GM20000 (cell line): ENCODE measurements around the gene FXYD6.

Experiments used
- DNase-seq: peaks from one replicate; pipeline ENCODE4 v3.0.0; 2012; ENCODE audit warnings: low spot score
- TF ChIP-seq, protein P1 (sequence below): IDR thresholded peaks from 2 replicates; pipeline ENCODE4 v1.5.1; 2012; ENCODE audit warnings: mild to moderate bottlenecking, control low read depth; ENCODE audit errors: extremely low read depth, missing control alignments

The FXYD6 gene

GRCh38 chr11:117830072-117830471 lies 46.4 kb downstream of the FXYD6 start:
- TF ChIP-seq, protein P1, sequence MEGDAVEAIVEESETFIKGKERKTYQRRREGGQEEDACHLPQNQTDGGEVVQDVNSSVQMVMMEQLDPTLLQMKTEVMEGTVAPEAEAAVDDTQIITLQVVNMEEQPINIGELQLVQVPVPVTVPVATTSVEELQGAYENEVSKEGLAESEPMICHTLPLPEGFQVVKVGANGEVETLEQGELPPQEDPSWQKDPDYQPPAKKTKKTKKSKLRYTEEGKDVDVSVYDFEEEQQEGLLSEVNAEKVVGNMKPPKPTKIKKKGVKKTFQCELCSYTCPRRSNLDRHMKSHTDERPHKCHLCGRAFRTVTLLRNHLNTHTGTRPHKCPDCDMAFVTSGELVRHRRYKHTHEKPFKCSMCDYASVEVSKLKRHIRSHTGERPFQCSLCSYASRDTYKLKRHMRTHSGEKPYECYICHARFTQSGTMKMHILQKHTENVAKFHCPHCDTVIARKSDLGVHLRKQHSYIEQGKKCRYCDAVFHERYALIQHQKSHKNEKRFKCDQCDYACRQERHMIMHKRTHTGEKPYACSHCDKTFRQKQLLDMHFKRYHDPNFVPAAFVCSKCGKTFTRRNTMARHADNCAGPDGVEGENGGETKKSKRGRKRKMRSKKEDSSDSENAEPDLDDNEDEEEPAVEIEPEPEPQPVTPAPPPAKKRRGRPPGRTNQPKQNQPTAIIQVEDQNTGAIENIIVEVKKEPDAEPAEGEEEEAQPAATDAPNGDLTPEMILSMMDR, result no peak
- DNase-seq, result no peak

DNA sequence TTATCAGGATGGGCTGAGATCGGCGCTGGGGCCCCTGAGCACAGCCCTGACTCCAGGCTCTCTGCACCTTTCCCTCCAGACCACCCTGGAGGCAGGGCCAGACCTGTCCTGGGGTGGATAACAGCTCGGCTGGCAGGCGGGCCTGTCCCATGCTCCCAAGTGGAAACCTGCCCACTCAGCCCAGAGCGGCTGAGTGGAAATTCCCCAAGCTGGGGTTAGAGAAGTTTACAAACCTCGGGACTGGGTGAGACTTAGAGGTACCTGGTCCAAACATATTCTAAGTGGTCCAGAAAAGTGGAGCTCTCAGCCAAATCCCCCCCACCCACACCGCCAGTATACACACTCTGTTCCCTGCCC lies 47.1 kb downstream of the FXYD6 start:
- TF ChIP-seq, protein P1, result no peak
- no peak for DNase-seq

DNA sequence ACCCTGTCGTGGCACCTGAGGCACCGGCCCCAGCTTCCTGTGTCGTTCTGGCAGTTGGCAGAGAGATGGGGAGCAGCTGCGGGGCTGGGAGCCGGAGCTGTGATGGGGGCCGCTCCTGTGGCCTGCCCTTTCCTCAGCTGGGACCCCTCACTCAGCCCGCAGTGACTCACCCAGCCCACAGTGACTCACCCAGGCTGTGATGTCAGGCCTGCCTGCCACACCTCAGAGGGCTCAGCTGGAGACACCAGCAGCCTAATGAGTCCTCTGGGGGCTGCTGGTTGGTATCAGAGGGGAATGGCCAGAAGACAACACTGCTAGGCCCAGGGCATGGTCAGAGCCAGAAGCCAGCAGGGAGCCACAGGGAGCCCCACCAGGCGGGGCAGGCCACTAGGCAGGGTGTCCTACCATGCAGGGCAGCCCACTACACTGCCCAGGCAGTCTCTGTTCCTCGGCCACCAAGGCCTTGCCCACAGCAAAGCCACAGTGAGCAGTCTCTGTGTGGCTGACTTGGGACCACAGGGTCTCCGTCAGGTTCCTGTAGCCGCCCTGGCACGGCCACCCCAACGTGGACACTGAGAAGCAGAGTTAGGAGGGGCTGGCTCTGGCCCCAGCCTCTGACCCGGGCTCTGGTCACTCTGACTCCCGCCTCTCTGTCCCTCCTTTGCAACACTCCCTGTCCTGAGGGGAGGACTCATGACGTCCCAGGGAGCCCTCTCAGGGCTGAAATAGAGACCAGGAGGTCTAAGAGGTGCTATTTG lies 47.7 kb downstream of the FXYD6 start:
- TF ChIP-seq, protein P1, result no peak
- DNase-seq, result peak; percentile 51

DNA sequence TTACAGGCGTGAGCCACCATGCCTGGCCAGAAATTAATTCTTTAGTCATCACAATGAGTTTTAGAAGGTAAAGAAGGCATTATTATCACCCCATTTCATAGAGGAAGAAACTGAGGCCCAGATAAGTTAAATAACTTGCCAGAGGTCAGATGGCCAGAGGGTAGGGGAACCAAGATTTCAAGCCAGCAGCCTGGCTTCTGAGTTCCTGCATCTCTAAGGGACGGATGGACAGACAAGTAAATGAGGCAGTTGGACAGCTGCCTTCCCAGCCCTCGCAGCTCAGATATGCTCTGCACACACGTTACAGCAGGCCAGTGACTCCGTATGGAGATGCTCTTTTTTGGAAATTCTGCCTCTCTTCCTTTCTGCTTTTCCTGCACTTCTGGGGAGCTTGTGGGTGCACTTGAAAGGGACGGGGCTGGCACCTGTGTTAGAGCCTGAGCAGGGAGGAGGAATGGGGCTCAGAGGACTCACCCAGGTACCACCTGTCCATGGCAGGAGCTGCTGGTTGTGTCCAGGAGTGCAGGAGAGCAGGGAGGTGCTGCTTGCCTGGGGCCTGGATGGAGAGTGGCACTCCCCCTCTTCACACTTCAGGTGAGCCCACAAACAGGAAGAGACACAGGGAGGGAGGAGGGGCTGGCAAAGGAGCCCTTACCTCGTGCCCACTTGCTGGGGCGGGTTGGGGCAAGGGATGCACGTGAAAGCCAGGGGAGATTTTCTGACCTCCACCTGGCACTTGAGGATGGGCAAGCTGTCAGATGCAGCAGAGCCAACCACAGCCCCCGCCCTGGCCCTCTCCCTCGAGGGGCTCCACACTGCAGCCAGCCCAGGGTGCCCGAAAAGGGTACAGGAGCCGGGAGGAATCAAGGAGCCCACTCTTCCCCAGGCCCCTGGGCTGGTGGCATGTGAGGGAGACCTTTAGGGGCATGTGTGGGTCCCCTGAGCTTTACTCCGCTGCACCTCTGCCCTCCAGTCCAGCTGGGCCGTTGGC lies 48.6 kb downstream of the FXYD6 start:
- TF ChIP-seq, protein P1, result no peak
- DNase-seq, result no peak

- DNase-seq, result no peak
- TF ChIP-seq, protein P1, result no peak
Observed at GRCh38 chr11:117826832-117827231, 49.6 kb downstream of the FXYD6 start.

- no peak for DNase-seq
- TF ChIP-seq, protein P1, result no peak
Observed at GRCh38 chr11:117826190-117826570, 50.3 kb downstream of the FXYD6 start.
